SK-N-SH (cell line): Measurements from ENCODE around the gene BEND4. TPM values are rescaled to one million over a fixed set of nuclear protein-coding genes. Genes with fewer than 3 reads are reported as not detected.
A peak's percentile ranks its signal among the peaks of the same experiment; 100 is the strongest.

Experiments
- CTCF ChIA-PET: fragments of 300-600, 350-600 bp; formaldehyde crosslinking; extraction: SDS; loops from one replicate; lab custom pipeline; 2021; lab: Yijun Ruan, JAX
- POLR2A ChIA-PET: fragments of 350-600 bp; sonication (Branson Sonifier 250); formaldehyde crosslinking; extraction: SDS; loops from one replicate; lab custom pipeline; 2020; ENCODE audit warnings: antibody characterized with exemption, inconsistent platforms; lab: Yijun Ruan, JAX
- DNase-seq: peaks from one replicate; pipeline ENCODE4 v3.0.0; 2012
- H2AFZ ChIP-seq: fragments of 200-600 bp; sonication (generic); 2 replicates; pipeline ENCODE4 v1.8.1; 2016; ENCODE audit warnings: antibody characterized with exemption, mild to moderate bottlenecking, low read depth
- H3F3A ChIP-seq: fragments of 200-600 bp; sonication (generic); replicated peaks from 2 replicates; pipeline ENCODE3; 2016; ENCODE audit warnings: antibody characterized with exemption, mild to moderate bottlenecking; ENCODE audit not compliant: insufficient read depth
- H3K27ac ChIP-seq, 2 experiments: fragments of 200-500 bp in 1 of 2; fragments of 200-600 bp in 1 of 2; sonication (Bioruptor generic) in 1 of 2; sonication (generic), shearing (Covaris generic) in 1 of 2; 2 replicates each; pipeline versions ENCODE4 v1.5.1 to v1.6.1; 2014 to 2016; ENCODE audit warnings: low read depth in 2 of 2, inconsistent platforms in 1 of 2, low read length in 1 of 2, mild to moderate bottlenecking in 1 of 2, mixed read lengths in 1 of 2
- H3K27me3 ChIP-seq: fragments of 200-600 bp; sonication (generic), shearing (Covaris generic); 2 replicates; pipeline ENCODE4 v1.6.1; 2016; ENCODE audit warnings: mixed run types; ENCODE audit not compliant: insufficient read depth
- H3K36me3 ChIP-seq, 2 experiments: fragments of 200-500 bp in 1 of 2; fragments of 200-600 bp in 1 of 2; sonication (Bioruptor generic) in 1 of 2; sonication (generic) in 1 of 2; replicated peaks in 1 of 2; 2 replicates each; pipeline versions ENCODE3 to v1.5.1; 2014 to 2016; ENCODE audit warnings: low read length in 1 of 2, mild to moderate bottlenecking in 1 of 2; ENCODE audit not compliant: insufficient read depth in 2 of 2, control insufficient read depth in 1 of 2
- H3K4me1 ChIP-seq, 2 experiments: fragments of 200-500 bp in 1 of 2; fragments of 200-600 bp in 1 of 2; sonication (Bioruptor generic) in 1 of 2; sonication (generic), shearing (Covaris generic) in 1 of 2; 2 replicates each; pipeline versions ENCODE4 v1.5.1 to v1.6.1; 2014 to 2016; ENCODE audit warnings: low read depth in 1 of 2, low read length in 1 of 2, mixed run types in 1 of 2; ENCODE audit not compliant: insufficient read depth in 2 of 2, control insufficient read depth in 1 of 2
- H3K4me2 ChIP-seq: fragments of 200-600 bp; sonication (generic), shearing (Covaris generic); 2 replicates; pipeline ENCODE4 v1.6.1; 2017; ENCODE audit warnings: mixed run types
- H3K4me3 ChIP-seq, 2 experiments: fragments of 200-500 bp in 1 of 2; fragments of 200-600 bp in 1 of 2; sonication (Bioruptor generic) in 1 of 2; sonication (generic), shearing (Covaris generic) in 1 of 2; 2 replicates each; pipeline versions ENCODE4 v1.5.1 to v1.8.1; 2014 to 2016; ENCODE audit warnings: low read depth in 2 of 2, inconsistent platforms in 1 of 2, low read length in 1 of 2, mild to moderate bottlenecking in 1 of 2, mixed read lengths in 1 of 2, moderate library complexity in 1 of 2
- H3K79me2 ChIP-seq: fragments of 200-600 bp; sonication (generic); 2 replicates; pipeline ENCODE4 v1.8.1; 2017; ENCODE audit warnings: mild to moderate bottlenecking; ENCODE audit not compliant: insufficient read depth
- H3K9ac ChIP-seq: fragments of 200-600 bp; sonication (generic); 2 replicates; pipeline ENCODE4 v1.6.1; 2017; ENCODE audit warnings: mixed run types
- H3K9me2 ChIP-seq: fragments of 200-600 bp; sonication (generic); 2 replicates; pipeline ENCODE4 v1.6.1; 2017; ENCODE audit warnings: mixed run types
- H3K9me3 ChIP-seq: fragments of 200-600 bp; sonication (generic); 2 replicates; pipeline ENCODE4 v1.6.1; 2017; ENCODE audit warnings: mixed run types, mild to moderate bottlenecking, moderate library complexity
- H4K20me1 ChIP-seq: fragments of 200-600 bp; sonication (generic); 2 replicates; pipeline ENCODE4 v1.6.1; 2017; ENCODE audit warnings: mild to moderate bottlenecking, mixed run types; ENCODE audit not compliant: insufficient read depth
- EP300 ChIP-seq, 2 experiments: IDR thresholded peaks; 2 replicates each; pipeline versions ENCODE4 v1.4.0 to v1.6.1; 2012; ENCODE audit warnings: borderline replicate concordance in 1 of 2, low read depth in 1 of 2, low read length in 1 of 2
- EZH2phosphoT487 ChIP-seq: fragments of 200-600 bp; sonication (generic); IDR thresholded peaks from 2 replicates; pipeline ENCODE4 v1.6.1; 2017; ENCODE audit warnings: low read depth, mixed run types, mild to moderate bottlenecking, antibody characterized with exemption, moderate library complexity, borderline replicate concordance
- FOSL2 ChIP-seq: IDR thresholded peaks from 2 replicates; pipeline ENCODE4 v1.4.0; 2012; ENCODE audit warnings: low read depth, mild to moderate bottlenecking, moderate library complexity, borderline replicate concordance
- FOXJ3 ChIP-seq: sonication (generic); formaldehyde crosslinking; IDR thresholded peaks from 2 replicates; pipeline ENCODE4 v1.5.1; 2020; ENCODE audit warnings: mild to moderate bottlenecking, missing genetic modification reagents
- FOXM1 ChIP-seq: IDR thresholded peaks from 2 replicates; pipeline ENCODE4 v1.4.0; 2012; ENCODE audit warnings: low read depth, mild to moderate bottlenecking
- JUND ChIP-seq: IDR thresholded peaks from 2 replicates; pipeline ENCODE4 v1.4.0; 2012
- MEF2A ChIP-seq: IDR thresholded peaks from 2 replicates; pipeline ENCODE4 v1.4.0; 2012; ENCODE audit warnings: low read depth, borderline replicate concordance
- SIN3A ChIP-seq: IDR thresholded peaks from 2 replicates; pipeline ENCODE4 v1.6.1; 2012; ENCODE audit warnings: low read depth, mild to moderate bottlenecking, low read length, moderate library complexity, borderline replicate concordance
- SMC3 ChIP-seq: IDR thresholded peaks from 2 replicates; pipeline ENCODE4 v1.6.1; 2012; ENCODE audit warnings: low read depth, low read length, improper control_type of control experiment
- TEAD4 ChIP-seq: IDR thresholded peaks from 2 replicates; pipeline ENCODE4 v1.4.0; 2012; ENCODE audit warnings: mild to moderate bottlenecking, borderline replicate concordance; ENCODE audit not compliant: insufficient read depth
- WGBS: methylation state at CpG from one replicate; pipeline ENCODE4 v1.1.6; 2017; ENCODE audit warnings: low lambda C conversion rate; 5-methylcytosine and 5-hydroxymethylcytosine counted together
- polyA plus RNA-seq, 3 experiments: library from polyadenylated mRNA; depleted of rRNA; stranded (reverse); fragments of >200 nt; gene quantifications; 2 replicates each; pipeline ENCODE4 v1.2.3, GENCODE V29; 2012
- TF ChIP-seq, protein P1 (sequence below): IDR thresholded peaks from 2 replicates; pipeline ENCODE4 v1.4.0; 2012; ENCODE audit warnings: low read depth
- TF ChIP-seq, protein P2 (sequence below): fragments of 150-350 bp; IDR thresholded peaks from 2 replicates; pipeline ENCODE4 v1.6.1; 2016; ENCODE audit warnings: mild to moderate bottlenecking, low read depth, low read length
- TF ChIP-seq, protein P3 (sequence below): IDR thresholded peaks from 2 replicates; pipeline ENCODE4 v1.4.0; 2012; ENCODE audit warnings: low read depth, borderline replicate concordance
- TF ChIP-seq, protein P4 (sequence below): fragments of 200-600 bp; sonication (generic); IDR thresholded peaks from 2 replicates; pipeline ENCODE4 v1.6.1; 2017; ENCODE audit warnings: antibody characterized with exemption, mild to moderate bottlenecking, moderate library complexity

BEND4 gene
- polyA plus RNA-seq, 1 of the 3 experiments (the other 2 are of a cell fraction): 0.02 TPM

DNA sequence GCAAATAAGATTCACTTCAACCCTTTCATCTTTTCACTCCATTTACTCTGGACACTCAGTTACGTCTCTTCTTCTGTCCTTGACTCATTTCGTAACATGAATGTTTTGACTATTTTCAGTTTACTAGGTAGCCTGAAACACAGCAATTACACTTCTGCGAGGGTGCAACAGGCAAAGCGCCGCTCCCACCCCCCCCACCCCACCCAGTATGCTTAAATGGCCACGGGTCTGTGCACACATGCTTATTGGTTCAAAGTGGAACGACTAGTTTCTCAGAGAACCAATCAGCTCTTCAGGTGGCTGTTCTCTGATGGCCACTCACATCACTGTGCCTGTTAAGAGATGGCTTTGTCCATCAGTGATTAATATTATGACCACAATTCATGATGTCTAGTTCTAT lies 3.5 kb downstream of the BEND4 start:
- ChIA-PET CTCF (no interaction called here), POLR2A (no interaction called here)
- no peak overlapping the region for H3K4me3 ChIP-seq
- peaks cover 0 to 3% of the 10 kb centered on the region in 2 experiments; a peak in 1 of 4 replicates for H3K4me1 ChIP-seq
- no peak overlapping the region for H3K27ac ChIP-seq
- 60% methylated on average over 7 of the region's 7 CpGs for WGBS
- H3K9ac ChIP-seq: no peak overlapping the region
- H3K9me2 ChIP-seq: no peaks in the 10 kb centered on the region
- H3K9me3 ChIP-seq: no peaks in the 10 kb centered on the region
- H2AFZ ChIP-seq: no peak overlapping the region
- DNase-seq: peak; percentile 24
- H3F3A ChIP-seq: no peaks in the 10 kb centered on the region
- TF ChIP-seq, protein P1, sequence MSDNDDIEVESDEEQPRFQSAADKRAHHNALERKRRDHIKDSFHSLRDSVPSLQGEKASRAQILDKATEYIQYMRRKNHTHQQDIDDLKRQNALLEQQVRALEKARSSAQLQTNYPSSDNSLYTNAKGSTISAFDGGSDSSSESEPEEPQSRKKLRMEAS: no peak
- TF ChIP-seq EP300 (IDR thresholded peaks at IDR 0.05; ENCODE audit: borderline replicate concordance in 1 of 2, low read depth in 1 of 2, low read length in 1 of 2) (no peak), EZH2phosphoT487 (no peak), SIN3A (no peak), TEAD4 (no peak), FOXM1 (no peak), MEF2A (no peak), JUND (no peak), FOSL2 (no peak), FOXJ3 (no peak), SMC3 (no peak)
- TF ChIP-seq, protein P2, sequence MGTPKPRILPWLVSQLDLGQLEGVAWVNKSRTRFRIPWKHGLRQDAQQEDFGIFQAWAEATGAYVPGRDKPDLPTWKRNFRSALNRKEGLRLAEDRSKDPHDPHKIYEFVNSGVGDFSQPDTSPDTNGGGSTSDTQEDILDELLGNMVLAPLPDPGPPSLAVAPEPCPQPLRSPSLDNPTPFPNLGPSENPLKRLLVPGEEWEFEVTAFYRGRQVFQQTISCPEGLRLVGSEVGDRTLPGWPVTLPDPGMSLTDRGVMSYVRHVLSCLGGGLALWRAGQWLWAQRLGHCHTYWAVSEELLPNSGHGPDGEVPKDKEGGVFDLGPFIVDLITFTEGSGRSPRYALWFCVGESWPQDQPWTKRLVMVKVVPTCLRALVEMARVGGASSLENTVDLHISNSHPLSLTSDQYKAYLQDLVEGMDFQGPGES: no peak
- TF ChIP-seq, protein P3, sequence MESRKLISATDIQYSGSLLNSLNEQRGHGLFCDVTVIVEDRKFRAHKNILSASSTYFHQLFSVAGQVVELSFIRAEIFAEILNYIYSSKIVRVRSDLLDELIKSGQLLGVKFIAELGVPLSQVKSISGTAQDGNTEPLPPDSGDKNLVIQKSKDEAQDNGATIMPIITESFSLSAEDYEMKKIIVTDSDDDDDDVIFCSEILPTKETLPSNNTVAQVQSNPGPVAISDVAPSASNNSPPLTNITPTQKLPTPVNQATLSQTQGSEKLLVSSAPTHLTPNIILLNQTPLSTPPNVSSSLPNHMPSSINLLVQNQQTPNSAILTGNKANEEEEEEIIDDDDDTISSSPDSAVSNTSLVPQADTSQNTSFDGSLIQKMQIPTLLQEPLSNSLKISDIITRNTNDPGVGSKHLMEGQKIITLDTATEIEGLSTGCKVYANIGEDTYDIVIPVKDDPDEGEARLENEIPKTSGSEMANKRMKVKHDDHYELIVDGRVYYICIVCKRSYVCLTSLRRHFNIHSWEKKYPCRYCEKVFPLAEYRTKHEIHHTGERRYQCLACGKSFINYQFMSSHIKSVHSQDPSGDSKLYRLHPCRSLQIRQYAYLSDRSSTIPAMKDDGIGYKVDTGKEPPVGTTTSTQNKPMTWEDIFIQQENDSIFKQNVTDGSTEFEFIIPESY: no peak
- TF ChIP-seq, protein P4, sequence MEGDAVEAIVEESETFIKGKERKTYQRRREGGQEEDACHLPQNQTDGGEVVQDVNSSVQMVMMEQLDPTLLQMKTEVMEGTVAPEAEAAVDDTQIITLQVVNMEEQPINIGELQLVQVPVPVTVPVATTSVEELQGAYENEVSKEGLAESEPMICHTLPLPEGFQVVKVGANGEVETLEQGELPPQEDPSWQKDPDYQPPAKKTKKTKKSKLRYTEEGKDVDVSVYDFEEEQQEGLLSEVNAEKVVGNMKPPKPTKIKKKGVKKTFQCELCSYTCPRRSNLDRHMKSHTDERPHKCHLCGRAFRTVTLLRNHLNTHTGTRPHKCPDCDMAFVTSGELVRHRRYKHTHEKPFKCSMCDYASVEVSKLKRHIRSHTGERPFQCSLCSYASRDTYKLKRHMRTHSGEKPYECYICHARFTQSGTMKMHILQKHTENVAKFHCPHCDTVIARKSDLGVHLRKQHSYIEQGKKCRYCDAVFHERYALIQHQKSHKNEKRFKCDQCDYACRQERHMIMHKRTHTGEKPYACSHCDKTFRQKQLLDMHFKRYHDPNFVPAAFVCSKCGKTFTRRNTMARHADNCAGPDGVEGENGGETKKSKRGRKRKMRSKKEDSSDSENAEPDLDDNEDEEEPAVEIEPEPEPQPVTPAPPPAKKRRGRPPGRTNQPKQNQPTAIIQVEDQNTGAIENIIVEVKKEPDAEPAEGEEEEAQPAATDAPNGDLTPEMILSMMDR: no peak
- H3K36me3 ChIP-seq: no peaks in the 10 kb centered on the region
- H3K4me2 ChIP-seq: no peak overlapping the region
- no peaks in the 10 kb centered on the region for H3K79me2 ChIP-seq
- H4K20me1 ChIP-seq: no peaks in the 10 kb centered on the region
- H3K27me3 ChIP-seq: peaks cover 51% of the 10 kb centered on the region
